Articular chondrocyte of knee joint (primary cell): ENCODE results near the gene TRIM21. TPM values are rescaled to one million over a fixed set of nuclear protein-coding genes. Genes with fewer than 3 reads are reported as not detected.

Experiments
- total RNA-seq: library from RNA; depleted of rRNA; stranded (reverse); fragments of >200 nt; gene quantifications from 2 replicates; pipeline ENCODE4 v1.2.3, GENCODE V29; 2012

Gene TRIM21
- 15.4 and 16.6 TPM in 2 replicates for total RNA-seq

GRCh38 chr11:4393209-4393857 lies at the start of gene TRIM21:
TSS of gene TRIM21 (minus strand) at chr11:4393702. CDS start at chr11:4390409, 3,293 bp downstream.

GRCh38 chr11:4368286-4368685 lies 25.2 kb downstream of the TRIM21 start, which contains the start of gene OR52B4:
TSS of gene OR52B4 (minus strand) at chr11:4368386. CDS start at chr11:4368295, 91 bp downstream.

Other genes with a start within 250 kb of the TRIM21 start
- not detected in 2 replicates for gene OR52B4, start 25.3 kb downstream of the TRIM21 start, total RNA-seq
- gene OR52K2, start 55.6 kb upstream of the TRIM21 start, total RNA-seq, result not detected in 2 replicates
- gene OR52K1, start 88.9 kb upstream of the TRIM21 start, total RNA-seq, result not detected in 2 replicates
- not detected in 2 replicates for gene OR52M1, start 151.5 kb upstream of the TRIM21 start, total RNA-seq
- not detected in 2 replicates for gene OR52I2, start 188.0 kb upstream of the TRIM21 start, total RNA-seq
- gene OR52I1, start 200.3 kb upstream of the TRIM21 start, total RNA-seq, result not detected in 2 replicates
- gene TRIM68, start 214.5 kb upstream of the TRIM21 start, total RNA-seq, result 12.3 and 13.1 TPM in 2 replicates
- gene OR51D1, start 243.8 kb upstream of the TRIM21 start, total RNA-seq, result not detected in 2 replicates